Hepatic stellate cell (primary cell): ENCODE measurements around the gene PITPNM3.
"Not testable (repeated sequence)": the region's sequence is repeated elsewhere in the genome, so short reads cannot be mapped to it uniquely, and the experiment has no call there.

Source experiments
- DNase-seq: peaks from one replicate; pipeline ENCODE4 v3.0.0; 2011; ENCODE audit warnings: low spot score

PITPNM3 gene

GRCh38 chr17:6556121-6557039 is at the start of gene PITPNM3:
TSS of gene PITPNM3 (minus strand) at chr17:6556555. CDS start at chr17:6556406, 149 bp downstream.
- no peak for DNase-seq

DNA sequence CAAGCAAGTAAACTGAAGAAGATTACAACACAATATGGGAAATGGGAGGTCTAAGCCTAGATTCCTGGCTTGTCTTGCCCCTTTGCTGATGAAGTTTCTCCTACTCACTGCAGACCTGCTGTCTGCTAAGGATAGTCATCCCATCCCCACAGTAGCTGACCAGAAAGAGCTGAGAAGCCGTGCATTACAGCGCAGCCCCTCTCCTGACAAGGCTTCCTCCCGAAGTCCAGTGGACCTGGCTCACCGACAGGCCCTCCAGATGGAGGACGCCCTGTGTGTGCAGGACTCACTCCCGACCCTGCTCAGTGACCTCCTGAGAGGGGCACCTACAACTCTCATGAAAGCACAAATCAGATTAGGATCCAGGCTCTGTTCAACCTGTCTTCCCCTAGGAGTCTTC is 48.8 kb upstream of the PITPNM3 start:
- no peak for DNase-seq

DNA sequence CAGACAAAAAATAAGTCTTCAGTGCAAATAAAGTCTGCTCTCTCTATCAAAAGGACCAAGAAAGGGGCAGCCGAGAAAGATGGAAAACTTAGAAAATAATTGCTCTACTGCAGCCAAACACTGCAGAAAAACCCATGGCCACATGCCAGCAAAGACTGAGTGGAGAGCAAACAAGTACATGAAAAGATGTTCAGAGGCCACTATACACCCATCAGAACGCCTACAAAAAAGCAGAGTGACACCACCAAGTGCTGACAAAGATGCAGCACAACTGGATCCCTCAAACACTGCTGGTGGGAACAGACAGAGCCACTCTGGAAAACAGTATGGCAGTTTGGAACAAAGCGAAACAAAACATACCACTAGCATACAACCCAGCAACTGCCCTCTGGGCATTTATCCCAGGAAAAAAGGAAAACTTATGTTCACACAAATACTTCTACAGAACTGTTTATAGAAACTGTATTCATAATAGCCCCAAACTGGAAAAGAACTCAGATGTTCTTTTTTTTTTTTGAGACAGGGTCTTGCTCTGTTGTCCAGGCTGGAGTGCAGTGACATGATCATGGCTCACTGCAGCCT is 47.5 kb upstream of the PITPNM3 start:
- DNase-seq, result no peak

GRCh38 chr17:6602141-6602540 is 45.8 kb upstream of the PITPNM3 start:
- no peak for DNase-seq

- no peak for DNase-seq
These were observed 43.0 kb upstream of the PITPNM3 start for GRCh38 chr17:6599364-6599763.

GRCh38 chr17:6597727-6598126 is 41.4 kb upstream of the PITPNM3 start:
- DNase-seq, result no peak

DNA sequence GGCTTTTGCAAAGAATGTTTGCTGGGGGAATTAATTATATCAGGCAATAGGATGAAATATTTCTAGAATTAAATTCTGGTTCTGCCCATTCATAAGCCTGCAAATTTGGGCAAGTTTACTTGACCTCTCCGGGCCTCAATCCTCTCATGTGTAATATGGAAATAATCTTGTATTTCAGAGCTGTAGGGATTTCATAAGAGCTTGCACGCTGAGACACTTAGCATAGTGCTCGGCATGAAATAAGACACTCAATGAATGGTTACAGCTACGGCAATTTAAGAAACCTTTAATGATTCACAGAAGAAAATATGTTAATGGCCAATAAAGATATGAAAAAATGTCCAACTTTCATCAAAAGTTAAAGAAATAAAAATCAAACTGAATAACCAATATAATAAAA is 40.6 kb upstream of the PITPNM3 start:
- no peak for DNase-seq

DNA sequence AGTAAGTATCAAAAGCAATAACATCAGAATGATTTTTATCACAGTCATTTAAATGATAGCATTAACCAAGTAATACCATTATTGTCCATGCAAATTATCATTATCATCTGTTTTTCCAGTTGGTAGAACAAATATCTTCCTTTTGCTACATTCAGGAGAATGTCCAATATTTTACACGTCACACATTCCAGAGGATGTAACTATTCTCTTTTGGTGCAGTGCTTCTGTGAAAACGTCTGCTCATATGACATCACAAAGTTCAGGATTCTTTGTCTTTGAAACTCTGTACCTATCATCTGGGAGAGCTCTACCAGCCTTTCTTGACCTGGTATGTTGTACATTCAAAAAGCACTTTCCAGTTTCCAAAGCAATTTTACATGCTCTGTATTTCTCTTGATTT is 40.2 kb upstream of the PITPNM3 start:
- no peak for DNase-seq

GRCh38 chr17:6596081-6596480 is 39.7 kb upstream of the PITPNM3 start:
- DNase-seq, result no peak

GRCh38 chr17:6593371-6593770 is 37.0 kb upstream of the PITPNM3 start:
- not testable (repeated sequence) for DNase-seq

GRCh38 chr17:6592173-6592572 is 35.8 kb upstream of the PITPNM3 start:
- DNase-seq, result no peak

- DNase-seq, result no peak
These were observed 35.3 kb upstream of the PITPNM3 start for GRCh38 chr17:6591599-6592158.

GRCh38 chr17:6589266-6589946 is 33.1 kb upstream of the PITPNM3 start:
- DNase-seq, result no peak

- DNase-seq, result no peak
These were observed 31.8 kb upstream of the PITPNM3 start for GRCh38 chr17:6588165-6588564.

- no peak for DNase-seq
These were observed 31.0 kb upstream of the PITPNM3 start for GRCh38 chr17:6587310-6587709.

GRCh38 chr17:6583411-6583810 is 27.1 kb upstream of the PITPNM3 start:
- DNase-seq, result no peak

DNA sequence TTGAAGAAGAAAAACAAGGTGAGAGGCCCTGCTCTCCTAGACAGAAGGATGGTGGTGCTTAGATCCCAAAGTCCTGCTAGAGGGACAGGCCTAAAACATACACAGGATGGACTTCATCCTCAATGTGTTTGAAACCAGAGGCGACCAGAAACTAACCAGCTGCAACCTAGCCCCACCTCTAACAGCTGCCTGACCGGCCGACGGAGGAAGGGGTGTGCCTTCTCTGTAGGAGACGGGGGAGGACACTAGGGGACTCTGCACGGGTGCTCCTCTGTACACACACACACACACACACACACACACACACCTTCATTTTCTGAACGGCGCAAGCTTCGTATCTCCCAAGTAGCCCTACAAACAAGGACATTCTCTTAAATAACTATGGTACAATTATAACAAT is 24.3 kb upstream of the PITPNM3 start:
- no peak for DNase-seq

DNA sequence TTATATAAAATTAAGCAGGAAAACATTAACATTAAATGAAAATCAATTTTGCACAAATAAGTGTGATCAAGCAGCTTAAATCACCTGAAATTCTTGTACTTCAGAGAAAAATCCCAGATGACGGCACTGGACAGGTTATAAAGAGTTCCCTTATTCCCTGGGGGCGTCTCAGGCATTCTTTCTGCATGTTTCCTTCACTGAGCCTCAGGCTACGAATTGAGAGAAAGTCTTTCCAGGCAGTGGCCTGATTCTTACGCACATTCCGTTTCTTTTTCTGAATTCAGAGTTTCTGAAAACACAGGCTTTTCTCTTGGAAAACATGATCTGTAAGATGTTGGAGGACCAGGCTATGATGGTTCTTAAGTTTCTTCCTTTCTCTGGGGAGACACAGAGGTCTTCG is 22.1 kb upstream of the PITPNM3 start:
- DNase-seq, result no peak

DNA sequence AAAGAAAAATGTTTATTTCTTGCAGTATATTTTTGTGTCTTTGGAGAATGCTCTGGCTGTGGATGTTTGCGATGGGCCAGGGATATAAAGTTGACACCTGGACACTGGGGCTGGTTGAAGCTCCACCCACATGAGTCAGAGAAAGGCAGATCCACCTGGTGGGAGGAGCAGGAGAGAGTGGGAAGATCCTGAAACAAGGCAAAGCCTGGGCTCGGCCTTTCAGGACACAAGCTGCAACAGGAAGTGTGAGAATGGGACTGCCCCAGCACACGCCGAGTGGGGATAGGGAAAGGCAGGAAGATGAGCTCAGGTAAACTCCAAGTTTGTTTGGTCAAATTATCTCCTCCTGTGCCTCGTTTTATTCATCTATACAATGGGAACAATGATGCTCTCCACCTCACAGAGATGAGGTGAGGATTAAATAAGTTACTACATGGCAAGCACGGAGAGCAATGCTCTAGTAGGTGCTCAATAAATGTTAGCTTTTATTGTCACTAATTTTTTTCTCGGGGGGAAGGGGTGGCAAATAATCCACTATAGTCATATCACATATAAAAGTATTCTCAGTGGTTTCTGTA is 21.4 kb upstream of the PITPNM3 start:
- no peak for DNase-seq

DNA sequence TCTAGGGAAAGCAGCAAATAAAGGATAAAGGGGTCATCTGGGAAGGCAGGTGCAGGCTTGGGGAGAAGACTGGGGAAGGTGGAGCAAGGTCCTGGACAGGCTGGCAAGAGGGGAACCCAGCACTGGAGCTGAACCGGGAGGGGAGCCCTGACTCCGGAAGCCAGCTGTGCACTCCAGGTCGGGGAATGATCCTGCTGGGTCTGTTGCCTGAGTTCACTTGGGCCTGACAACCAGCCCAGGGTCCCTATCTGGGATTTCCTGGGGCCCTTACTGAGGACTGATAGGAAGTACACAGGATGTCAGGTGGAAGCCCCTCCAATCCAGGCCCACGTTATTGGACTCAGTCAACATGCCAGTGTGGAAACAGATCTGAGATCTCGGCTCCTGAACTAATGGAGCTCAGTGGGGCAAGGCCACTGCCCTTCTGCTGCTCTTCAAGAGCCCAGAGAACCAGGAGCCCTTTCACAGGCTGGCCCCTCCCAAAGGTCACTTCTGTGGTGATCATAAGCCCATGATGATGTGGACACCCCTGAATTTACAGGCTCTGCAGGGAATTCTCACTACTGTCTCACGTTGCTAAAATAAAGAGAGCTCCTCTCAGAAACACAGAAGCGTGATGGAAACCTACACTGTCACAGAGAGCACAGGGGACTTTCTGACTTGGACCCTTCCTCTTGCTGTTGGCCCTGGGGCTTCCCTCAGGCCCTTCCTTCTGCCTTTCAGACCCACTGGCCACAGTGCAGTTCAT is 19.9 kb upstream of the PITPNM3 start:
- DNase-seq, result no peak

GRCh38 chr17:6575596-6575988 is 19.2 kb upstream of the PITPNM3 start:
- no peak for DNase-seq
